IPS-NIHi7 (cell line): ENCODE data around the gene AP5Z1.

Source experiments
- DNase-seq: peaks from one replicate; pipeline ENCODE4 v3.0.0; 2012; ENCODE audit warnings: mixed read lengths; ENCODE audit errors: extremely low spot score

Gene AP5Z1

DNA sequence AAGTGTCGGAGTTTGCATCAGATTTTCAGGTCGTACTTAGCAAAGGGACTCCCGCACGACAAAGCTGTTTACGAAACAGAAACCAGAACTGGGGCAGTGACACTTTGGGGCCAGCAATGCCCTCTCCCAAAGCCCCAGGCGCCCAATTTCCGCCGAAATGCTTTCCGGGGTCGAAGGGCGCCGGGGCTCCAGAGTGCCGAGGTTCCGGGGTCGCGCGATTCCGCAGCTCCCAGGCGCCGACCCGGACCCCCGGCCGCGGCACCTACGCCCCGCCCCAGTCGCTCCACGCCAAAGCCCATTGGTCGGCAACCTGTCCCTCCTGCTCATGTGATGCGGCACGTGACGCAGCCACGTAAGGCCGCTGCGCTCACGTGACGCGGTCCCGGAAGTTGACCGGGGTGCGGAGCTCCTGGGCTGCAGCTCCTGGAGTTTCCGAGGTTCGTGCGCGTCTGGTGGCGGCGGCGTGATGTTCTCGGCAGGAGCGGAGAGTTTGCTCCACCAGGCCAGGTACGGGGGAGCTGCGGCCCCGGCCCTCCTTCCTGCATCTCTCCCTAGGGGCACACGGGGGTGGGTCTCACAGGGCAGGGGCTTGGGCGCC is at the start of gene AP5Z1:
Gene AP5Z1 (plus strand): TSS at position 374 of the 598 bp plus-strand sequence. CDS start 93 bp downstream, at position 467.
- DNase-seq, result peak; percentile 100

- no peak for DNase-seq
Measured at GRCh38 chr7:4725850-4726450, 49.5 kb upstream of the AP5Z1 start.

- no peak for DNase-seq
Measured at GRCh38 chr7:4726566-4726965, 48.9 kb upstream of the AP5Z1 start.

- no peak for DNase-seq
Measured at GRCh38 chr7:4727914-4728705, 47.3 kb upstream of the AP5Z1 start.

DNA sequence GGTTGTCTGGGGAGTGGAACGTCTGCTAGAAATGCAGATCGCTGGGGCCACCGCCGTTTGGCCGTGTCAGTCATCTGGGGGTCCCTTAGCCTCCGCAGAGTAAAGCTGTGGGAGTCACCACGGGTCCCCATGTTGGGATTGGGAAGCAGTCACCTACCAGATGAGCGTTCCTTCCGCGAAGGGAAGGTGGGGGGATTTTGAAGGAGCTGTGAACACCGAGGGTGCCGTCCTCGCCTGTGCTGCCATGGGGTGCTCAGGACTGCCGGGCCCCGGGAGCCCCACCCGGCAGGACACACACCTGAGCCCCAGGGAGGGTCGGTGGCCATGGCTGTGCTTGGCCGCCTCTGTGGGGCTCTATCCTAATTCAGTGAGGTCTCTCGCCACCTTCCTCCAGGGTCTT is 46.2 kb upstream of the AP5Z1 start:
- no peak for DNase-seq

DNA sequence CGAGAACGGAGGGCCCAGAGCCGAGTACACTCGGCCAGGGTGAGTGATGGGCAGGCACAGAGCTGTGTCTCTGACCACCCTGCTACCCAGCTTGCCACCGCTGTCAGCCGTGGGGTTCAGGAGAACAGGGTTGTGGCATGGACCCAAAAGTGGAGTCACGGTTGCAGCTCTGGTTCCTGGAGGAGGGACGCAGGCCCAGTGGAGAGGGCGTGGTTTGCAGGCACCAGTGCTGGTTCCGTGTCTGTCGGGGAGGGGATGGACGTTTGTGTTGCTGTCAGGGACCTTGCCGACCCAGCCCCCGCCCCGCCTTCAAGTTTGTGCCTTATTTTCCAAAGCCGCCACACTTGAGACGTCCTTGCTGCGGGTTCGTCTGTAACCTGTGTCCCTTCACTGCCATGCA is 45.1 kb upstream of the AP5Z1 start:
- DNase-seq, result no peak

DNA sequence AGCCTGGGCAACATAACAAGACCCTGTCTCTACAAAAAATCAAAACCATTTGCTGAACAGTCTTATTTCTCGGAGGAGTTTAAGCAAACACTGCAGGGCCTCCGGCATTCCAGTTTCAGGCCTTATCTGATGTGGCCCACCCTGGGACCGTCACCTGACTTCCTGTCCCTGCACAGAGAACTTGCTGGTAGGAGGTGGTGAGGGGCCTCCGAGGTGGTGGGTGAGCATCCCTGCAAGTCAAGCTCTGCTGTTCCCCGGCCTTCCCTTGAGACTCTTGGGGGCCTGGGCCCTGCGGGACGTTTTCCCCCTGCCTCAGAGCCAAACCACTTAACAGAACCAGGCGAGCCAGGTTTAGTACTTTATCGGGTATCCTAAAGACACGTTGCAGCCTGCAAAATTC is 44.5 kb upstream of the AP5Z1 start:
- no peak for DNase-seq

DNA sequence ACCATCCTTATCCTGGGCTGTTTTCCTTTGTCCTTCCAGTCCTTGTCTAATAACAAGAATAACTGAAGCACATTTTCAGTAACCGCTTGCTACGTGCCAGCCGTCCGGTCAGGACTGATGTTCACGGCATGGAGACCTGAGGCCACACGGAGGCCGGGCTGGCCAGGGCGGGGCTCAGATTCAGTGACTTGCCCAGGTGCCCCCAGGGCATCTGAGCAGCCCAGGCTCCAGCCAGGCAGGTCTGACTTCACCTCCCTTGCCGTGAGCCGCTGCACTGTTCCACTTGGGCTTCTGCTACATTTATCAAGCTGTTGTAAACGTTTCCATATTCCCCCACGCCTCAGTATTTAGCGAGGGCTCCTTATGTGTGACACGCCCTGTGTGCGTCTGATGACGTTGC is 43.6 kb upstream of the AP5Z1 start:
- no peak for DNase-seq

- DNase-seq, result no peak
Measured at GRCh38 chr7:4733936-4734528, 41.4 kb upstream of the AP5Z1 start.

DNA sequence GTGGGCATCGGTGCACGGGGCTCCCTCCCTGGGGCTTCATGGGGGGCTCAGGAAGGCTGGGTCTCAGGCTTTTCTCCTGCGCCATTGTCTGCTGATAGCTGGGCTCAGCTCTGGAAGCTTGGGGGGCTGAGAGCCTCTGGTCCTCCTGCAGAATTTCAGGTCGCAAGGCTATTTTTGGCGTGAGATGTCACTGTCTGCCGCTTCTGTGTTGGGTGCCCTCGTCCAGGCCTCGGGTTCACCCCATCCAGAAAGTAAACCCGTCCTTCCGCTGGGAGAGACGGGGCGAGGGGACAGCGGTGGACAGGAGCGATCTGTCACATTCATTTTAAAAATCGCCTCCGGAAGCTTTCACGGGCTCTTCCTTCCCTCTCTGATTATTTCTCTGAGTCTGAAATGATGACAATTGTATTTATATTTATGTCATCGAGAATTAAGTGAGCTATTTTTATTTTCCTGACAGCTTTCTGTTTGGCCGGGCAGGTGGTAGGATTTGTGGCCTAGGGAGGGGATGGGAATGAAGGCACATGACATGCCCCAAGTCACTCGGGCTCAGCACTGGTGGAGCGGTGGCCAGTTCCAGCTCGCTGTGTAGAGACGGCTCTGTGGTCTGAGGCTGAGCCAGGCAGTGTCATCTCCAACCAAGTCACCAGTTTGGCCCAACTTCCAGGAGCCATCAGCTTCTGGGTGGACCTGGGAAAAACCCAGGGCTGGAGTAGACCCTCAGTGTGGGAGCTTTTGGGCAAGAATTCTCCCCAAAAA is 40.7 kb upstream of the AP5Z1 start:
- no peak for DNase-seq

DNA sequence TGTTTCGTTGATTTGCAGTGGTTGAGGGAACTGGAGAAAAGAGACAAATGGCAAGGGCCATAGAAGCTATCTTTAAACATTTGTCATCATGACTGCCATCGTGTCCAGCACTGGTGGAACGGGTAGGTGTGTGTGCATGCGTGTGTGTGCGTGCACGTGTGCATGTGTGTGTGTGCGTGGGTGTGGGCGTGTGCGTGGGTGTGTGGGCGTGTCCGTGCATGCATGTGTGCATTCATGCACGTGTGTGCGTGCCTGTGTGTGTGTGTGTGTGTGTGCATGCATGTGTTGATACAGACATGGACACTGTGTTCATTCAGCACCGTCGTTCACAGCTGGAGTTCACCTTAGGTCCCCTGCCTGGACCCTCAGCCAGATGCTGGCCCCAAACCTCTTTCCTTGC is 38.1 kb upstream of the AP5Z1 start:
- no peak for DNase-seq

DNA sequence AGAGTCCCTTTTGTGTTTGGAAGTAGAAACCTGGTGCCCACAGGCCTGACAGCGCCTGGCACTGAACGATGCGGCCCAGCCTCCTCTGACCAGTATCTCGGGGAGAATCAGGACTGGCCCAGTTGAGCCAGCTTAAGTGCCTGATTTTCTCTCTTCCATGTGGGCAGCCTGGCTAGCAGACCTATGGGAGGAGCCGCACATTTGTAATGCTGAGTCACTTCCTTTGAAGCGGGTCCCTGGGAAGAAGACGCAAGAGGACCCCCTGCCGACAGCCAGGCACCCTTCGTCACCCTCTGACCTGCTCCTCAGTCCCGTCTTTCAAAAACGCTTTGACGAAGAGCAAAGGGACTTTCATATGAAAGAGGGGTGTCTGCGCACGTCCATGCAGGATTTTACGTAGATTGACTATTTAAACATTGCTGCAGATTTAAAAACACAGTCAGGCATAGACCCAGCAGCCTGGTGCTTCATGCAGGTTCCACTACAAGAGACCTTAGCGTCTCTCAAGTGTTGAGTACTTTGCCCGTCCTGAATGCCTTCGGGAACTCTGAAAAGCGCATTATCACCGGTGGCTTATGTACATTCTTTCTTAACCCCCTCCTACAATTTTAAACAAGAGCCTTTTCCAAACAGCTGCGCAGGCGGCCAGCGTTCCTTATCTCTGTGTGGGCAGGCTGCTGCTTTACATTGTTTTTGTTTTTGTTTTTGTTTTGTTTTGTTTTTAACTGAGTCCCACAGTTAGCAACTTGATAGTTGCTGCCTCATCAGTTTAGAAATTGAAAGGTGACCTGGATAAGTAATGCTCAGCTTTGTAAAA is 36.5 kb upstream of the AP5Z1 start:
- DNase-seq, result peak; percentile 57

- no peak for DNase-seq
Measured at GRCh38 chr7:4739528-4739992, 35.9 kb upstream of the AP5Z1 start.

DNA sequence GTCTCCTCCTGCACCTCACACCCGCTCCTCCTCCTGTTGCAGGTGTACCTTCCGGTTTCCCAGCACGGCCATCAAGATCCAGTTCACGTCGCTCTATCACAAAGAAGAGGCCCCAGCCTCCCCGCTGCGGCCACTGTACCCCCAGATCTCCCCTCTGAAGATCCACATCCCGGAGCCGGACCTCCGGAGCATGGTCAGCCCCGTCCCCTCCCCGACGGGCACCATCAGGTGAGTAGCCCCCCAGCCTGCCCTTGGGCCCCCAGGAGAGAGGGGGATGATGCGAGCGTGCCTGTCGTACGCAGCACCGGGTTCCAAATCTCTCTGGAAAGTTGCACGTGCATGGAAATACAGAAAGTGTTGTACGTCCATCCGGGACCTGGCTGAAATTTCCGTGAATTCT is 34.6 kb upstream of the AP5Z1 start:
- no peak for DNase-seq

DNA sequence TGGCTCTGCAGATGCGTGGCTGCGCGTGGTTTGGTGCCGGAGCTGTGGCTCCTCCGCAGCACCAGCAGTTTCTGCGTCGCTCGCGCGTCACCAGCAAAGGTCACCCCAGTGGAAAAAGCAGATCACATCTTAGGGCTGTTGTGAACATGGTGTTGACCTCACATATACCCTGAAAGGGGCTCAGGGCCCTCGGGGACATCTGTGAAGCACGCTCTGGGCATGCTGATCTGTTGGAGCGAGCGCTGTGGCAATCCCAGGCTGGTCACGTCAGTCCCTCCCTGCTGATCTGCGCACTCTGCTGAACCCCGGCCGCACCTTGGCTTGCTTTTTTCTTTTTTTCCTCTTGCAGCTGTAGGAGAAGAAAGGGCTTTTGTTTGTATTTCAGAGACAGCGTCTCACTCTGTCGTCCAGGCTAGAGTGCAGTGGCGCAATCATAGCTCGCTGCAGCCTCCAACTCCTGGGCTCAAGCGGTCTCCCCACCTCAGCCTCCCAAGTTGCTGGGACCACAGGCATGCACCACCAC is 33.3 kb upstream of the AP5Z1 start:
- DNase-seq, result no peak

- DNase-seq, result no peak
Measured at GRCh38 chr7:4742852-4743251, 32.6 kb upstream of the AP5Z1 start.

DNA sequence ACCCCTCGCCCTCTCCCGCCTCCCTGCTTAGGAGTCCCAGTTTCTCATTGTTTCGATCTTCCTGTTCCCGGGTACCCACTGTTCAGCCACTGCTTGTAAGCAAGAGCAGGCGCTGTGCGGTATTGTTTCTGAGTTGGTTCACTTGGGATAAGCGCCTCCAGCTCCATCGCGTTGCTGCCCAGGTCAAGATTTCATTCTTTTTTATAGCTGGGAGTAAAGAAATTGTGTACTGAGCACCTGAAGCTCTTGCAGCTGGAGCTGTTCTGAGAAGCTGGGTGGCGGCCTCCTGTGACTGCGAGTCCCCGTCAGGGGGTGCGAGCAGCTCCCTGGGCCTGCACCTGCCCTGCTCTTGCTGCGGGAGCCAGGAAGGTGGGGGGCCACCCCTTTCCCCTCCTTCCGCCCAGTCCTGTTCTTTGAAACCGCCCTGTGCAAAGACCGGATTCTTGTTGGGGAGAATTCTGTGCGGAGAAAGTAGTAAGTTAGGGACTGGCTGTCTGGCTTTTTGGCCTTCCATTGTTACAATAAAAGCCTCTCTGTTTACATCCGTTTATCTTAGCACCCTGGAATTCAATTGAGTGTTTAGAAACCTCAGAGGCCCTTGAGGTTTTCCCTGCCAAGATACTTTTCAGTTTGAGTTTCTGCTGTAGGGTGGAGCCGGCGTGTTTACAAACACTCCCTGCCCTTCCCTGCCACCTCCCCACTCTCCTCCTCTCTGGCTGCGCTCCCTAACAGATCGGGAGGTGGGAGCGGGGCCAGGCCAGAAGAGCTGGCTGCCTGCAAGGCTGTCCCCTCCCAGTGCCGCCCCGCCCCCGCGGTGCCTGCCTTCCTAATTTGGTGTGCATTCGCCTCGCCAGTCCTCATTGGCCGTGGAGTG is 30.8 kb upstream of the AP5Z1 start:
- peak; percentile 95 for DNase-seq

DNA sequence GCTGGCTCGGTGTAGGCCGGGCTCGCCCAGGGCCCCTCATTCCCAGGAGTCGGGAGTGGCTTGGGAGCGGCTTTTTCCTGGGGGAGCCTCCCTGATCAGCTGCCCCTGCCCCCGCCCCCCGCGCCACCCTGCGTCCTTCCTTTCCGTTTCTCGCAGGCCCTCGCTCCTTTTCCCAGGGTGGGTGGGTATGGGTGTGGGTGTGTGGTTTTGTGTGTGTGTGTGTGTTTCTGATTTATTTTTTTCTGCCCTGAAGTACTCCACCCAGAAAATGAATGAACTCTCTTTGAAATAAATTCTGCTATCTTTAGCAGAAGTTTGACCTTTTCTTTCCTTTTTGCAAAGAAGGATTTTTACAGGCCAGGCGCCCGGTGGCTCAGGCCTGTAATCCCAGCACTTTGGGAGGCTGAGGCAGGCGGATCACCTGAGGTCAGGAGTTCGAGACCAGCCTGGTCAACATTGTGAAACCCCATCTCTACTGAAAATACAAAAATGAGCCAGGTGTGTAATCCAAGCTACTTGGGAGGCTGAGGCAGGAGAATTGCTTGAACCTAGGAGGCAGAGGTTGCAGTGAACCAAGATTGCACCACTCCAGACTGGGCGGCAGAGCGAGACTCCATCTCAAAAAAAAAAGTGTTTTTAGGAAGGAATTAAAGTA is 30.0 kb upstream of the AP5Z1 start:
- no peak for DNase-seq
